ENCODE data around the gene LDB2.

LDB2 gene

DNA sequence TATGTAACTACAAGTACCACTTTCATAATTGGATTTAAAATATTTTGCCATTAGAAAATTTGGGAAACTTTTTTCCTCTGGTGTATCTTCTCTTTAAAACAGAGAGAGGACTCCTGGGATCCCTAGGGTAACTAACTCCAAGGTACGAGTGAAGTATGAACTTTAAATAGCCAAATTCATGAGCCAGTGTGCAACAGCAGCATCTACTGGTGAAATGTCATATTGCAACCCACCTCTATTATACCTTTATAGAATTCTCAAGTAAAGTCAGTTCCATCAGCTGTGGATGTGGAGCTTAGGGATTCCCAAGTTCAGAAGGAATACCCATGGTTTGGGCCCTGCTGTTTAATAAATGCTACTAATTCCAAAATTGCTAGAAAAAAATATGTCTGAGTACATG lies 389.5 kb downstream of the LDB2 start:
- Histone ChIP-seq H3K27me3 (ENCODE audit: control insufficient read depth, insufficient read depth, low read length) (no peaks in the 10 kb centered on the region), H3K4me1 (ENCODE audit: control insufficient read depth, insufficient read depth, low read length) (no peaks in the 10 kb centered on the region), H3K9me3 (ENCODE audit: control insufficient read depth, insufficient read depth, low read length) (peaks cover 9% of the 10 kb centered on the region), H3K36me3 (ENCODE audit: control insufficient read depth, insufficient read depth, low read length) (peaks cover 3% of the 10 kb centered on the region), H3K4me3 (ENCODE audit: low read depth, low read length) (no peak overlapping the region), H3K9ac (ENCODE audit: low read depth, low read length) (no peak overlapping the region)

DNA sequence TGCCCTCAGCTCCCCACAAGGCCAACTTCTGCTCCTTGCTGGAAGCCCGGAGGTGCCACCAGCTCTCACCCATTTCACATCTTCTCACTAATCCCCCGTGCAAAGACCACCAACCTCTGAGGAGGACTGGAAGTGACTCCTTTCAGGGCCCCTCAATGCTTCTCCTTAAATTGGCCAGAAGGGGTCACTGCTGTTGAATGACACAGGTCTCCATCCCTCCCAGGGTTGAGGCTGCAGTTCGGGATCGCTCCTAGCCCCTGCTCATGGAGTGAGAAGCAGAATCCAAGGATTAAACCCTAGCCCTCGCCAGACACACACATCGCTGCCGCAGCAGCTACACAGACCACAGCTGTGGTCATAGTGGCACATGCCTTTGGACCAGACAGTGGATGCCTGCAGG lies 392.7 kb downstream of the LDB2 start:
- Histone ChIP-seq H3K9ac (ENCODE audit: low read depth, low read length) (no peak overlapping the region), H3K4me3 (ENCODE audit: low read depth, low read length) (no peak overlapping the region), H3K36me3 (ENCODE audit: control insufficient read depth, insufficient read depth, low read length) (peaks cover 3% of the 10 kb centered on the region), H3K9me3 (ENCODE audit: control insufficient read depth, insufficient read depth, low read length) (peaks cover 9% of the 10 kb centered on the region), H3K4me1 (ENCODE audit: control insufficient read depth, insufficient read depth, low read length) (no peaks in the 10 kb centered on the region), H3K27me3 (ENCODE audit: control insufficient read depth, insufficient read depth, low read length) (no peaks in the 10 kb centered on the region)

DNA sequence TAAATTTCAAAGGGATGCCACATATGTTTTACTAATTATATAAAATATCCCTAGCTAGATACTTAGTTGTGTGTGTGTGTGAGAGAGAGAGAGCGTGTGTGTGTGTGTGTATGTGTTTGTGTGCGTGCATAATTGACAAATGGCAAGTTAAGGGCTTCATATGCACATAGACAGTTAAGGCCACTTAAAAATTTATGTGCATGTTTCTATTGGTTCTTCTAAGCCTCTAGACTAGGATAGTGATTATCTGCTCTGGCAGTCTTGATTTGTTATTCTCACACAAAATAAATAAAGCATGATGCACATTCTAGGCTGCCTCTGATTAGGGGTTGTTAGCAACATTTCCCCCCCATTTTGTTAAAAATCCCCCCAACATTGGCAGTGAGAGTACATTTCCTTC lies 393.2 kb downstream of the LDB2 start:
- no peaks in the 10 kb centered on the region for H3K4me1 ChIP-seq (ENCODE audit: control insufficient read depth, insufficient read depth, low read length)
- H3K9me3 ChIP-seq (ENCODE audit: control insufficient read depth, insufficient read depth, low read length) = peaks cover 9% of the 10 kb centered on the region
- H3K4me3 ChIP-seq (ENCODE audit: low read depth, low read length) = no peak overlapping the region
- H3K27me3 ChIP-seq (ENCODE audit: control insufficient read depth, insufficient read depth, low read length) = no peaks in the 10 kb centered on the region
- H3K9ac ChIP-seq (ENCODE audit: low read depth, low read length) = no peak overlapping the region
- H3K36me3 ChIP-seq (ENCODE audit: control insufficient read depth, insufficient read depth, low read length) = peaks cover 3% of the 10 kb centered on the region

DNA sequence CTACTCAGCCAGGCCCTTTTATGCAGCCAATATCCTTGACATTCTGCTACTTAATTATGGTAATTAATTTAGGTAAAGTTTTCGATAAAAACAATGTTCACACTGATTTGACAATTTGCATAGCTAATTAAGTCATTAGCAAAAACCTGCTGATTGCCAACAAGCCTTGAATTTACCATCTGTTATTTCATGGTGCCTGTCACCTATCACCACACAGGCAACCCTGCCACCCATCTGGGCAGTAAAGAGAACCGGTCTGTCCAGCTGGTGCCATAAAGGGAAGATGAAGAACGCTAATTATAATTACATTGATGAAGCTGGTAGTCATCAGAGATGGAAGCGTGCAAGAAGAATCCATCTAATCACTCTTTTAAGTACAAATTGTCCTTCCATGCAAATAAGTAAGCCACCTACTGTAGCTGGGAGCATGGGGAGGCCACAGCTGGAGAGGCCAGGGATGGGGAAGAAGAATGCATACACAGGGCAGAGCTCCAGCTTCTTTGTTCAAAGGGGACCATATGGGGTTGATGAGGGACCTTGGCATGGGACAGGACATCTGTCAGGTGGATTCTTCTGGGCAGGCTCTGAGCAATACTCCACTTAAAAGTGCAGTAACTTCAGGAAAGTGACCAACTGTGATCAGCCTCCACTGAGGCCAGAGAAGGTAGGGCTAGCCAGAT lies 394.9 kb downstream of the LDB2 start:
- Histone ChIP-seq H3K9ac (ENCODE audit: low read depth, low read length) (no peak overlapping the region), H3K4me1 (ENCODE audit: control insufficient read depth, insufficient read depth, low read length) (no peaks in the 10 kb centered on the region), H3K27me3 (ENCODE audit: control insufficient read depth, insufficient read depth, low read length) (no peaks in the 10 kb centered on the region), H3K4me3 (ENCODE audit: low read depth, low read length) (no peak overlapping the region), H3K9me3 (ENCODE audit: control insufficient read depth, insufficient read depth, low read length) (no peaks in the 10 kb centered on the region), H3K36me3 (ENCODE audit: control insufficient read depth, insufficient read depth, low read length) (peaks cover 3% of the 10 kb centered on the region)

DNA sequence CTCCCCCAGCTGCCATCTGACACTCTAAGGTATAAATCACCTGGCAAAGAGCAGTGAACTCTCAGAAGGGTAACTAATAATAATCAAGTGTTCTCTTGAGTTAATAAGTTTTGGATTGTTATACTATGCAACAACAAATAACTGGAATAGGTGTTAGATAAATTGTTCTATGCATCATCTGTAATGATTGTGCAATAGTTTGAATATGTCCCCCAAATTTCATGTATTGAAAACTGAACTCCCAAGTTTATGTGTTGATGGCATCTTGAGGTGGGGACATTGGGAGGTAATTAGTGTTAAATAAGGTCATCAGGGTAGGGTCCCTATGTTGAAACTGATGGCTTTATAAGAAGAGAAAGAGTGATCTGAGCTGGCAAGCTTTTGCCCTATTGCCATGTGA lies 399.5 kb downstream of the LDB2 start:
- Histone ChIP-seq H3K27me3 (ENCODE audit: control insufficient read depth, insufficient read depth, low read length) (no peaks in the 10 kb centered on the region), H3K9ac (ENCODE audit: low read depth, low read length) (no peak overlapping the region), H3K4me1 (ENCODE audit: control insufficient read depth, insufficient read depth, low read length) (no peaks in the 10 kb centered on the region), H3K36me3 (ENCODE audit: control insufficient read depth, insufficient read depth, low read length) (no peaks in the 10 kb centered on the region), H3K9me3 (ENCODE audit: control insufficient read depth, insufficient read depth, low read length) (no peaks in the 10 kb centered on the region), H3K4me3 (ENCODE audit: low read depth, low read length) (no peak overlapping the region)

DNA sequence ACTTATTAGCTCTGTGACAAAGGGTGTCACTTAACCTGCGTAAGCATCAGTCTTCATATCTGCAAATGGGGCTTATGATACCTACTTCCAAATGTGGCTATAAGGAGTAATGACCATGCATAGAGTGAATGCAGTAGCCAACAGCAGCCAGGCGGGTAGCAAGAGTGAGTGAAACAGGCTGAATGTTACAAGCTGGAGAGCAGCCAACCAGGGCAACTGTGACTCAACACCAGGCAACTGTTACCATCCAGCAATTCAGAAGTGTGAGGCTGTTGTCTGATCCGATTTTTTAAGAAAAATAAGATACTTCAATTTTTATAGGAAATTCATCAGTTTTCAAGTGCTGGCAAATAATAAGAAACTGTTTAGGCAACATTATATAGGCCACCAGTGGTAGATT lies 401.9 kb downstream of the LDB2 start:
- no peaks in the 10 kb centered on the region for H3K4me1 ChIP-seq (ENCODE audit: control insufficient read depth, insufficient read depth, low read length)
- no peaks in the 10 kb centered on the region for H3K27me3 ChIP-seq (ENCODE audit: control insufficient read depth, insufficient read depth, low read length)
- H3K9ac ChIP-seq (ENCODE audit: low read depth, low read length) = no peak overlapping the region
- H3K4me3 ChIP-seq (ENCODE audit: low read depth, low read length) = no peak overlapping the region
- no peaks in the 10 kb centered on the region for H3K36me3 ChIP-seq (ENCODE audit: control insufficient read depth, insufficient read depth, low read length)
- no peaks in the 10 kb centered on the region for H3K9me3 ChIP-seq (ENCODE audit: control insufficient read depth, insufficient read depth, low read length)

DNA sequence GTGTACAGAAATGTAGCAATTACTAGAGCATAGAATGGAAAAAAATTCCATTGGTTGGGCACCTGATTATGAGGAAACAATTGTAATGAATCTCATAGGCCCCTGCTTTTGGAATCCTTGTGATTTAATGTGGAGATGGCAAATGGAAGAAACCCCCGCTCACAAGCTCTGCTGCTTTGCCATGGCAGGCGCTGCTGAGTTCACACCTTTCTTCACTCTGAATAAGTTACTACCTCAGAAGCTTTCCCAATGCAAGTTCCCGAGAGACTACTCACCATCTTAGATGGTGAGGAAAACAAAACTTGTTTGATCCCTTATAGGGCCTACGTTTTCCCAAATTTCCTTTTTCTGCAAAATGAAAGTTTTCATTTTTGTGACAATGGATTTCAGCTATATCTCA lies 405.6 kb downstream of the LDB2 start:
- Histone ChIP-seq H3K27me3 (ENCODE audit: control insufficient read depth, insufficient read depth, low read length) (no peaks in the 10 kb centered on the region), H3K9me3 (ENCODE audit: control insufficient read depth, insufficient read depth, low read length) (no peaks in the 10 kb centered on the region), H3K4me3 (ENCODE audit: low read depth, low read length) (no peak overlapping the region), H3K4me1 (ENCODE audit: control insufficient read depth, insufficient read depth, low read length) (no peaks in the 10 kb centered on the region), H3K36me3 (ENCODE audit: control insufficient read depth, insufficient read depth, low read length) (no peaks in the 10 kb centered on the region), H3K9ac (ENCODE audit: low read depth, low read length) (no peak overlapping the region)

DNA sequence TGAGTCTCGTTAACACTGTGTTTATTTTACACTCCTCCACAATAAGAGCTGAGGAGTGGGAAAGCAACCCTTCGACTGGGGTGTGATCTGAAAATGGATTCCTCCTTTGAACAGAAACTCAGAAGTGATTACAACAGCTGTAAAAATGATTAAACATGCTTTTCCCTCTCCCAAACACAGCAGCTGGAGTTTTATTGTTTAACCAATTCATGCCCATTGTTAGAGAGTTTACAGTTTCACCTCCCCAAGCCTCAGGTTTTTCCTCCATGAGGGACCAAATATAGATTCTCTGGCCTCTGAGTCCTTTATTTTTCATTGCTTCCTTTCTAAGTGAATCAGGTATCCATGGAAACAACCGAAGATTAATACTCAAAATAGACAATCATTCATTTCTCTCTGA lies 409.2 kb downstream of the LDB2 start:
- H3K9me3 ChIP-seq (ENCODE audit: control insufficient read depth, insufficient read depth, low read length) = no peaks in the 10 kb centered on the region
- H3K9ac ChIP-seq (ENCODE audit: low read depth, low read length) = no peak overlapping the region
- H3K36me3 ChIP-seq (ENCODE audit: control insufficient read depth, insufficient read depth, low read length) = no peaks in the 10 kb centered on the region
- no peak overlapping the region for H3K4me3 ChIP-seq (ENCODE audit: low read depth, low read length)
- H3K4me1 ChIP-seq (ENCODE audit: control insufficient read depth, insufficient read depth, low read length) = no peaks in the 10 kb centered on the region
- H3K27me3 ChIP-seq (ENCODE audit: control insufficient read depth, insufficient read depth, low read length) = no peaks in the 10 kb centered on the region

DNA sequence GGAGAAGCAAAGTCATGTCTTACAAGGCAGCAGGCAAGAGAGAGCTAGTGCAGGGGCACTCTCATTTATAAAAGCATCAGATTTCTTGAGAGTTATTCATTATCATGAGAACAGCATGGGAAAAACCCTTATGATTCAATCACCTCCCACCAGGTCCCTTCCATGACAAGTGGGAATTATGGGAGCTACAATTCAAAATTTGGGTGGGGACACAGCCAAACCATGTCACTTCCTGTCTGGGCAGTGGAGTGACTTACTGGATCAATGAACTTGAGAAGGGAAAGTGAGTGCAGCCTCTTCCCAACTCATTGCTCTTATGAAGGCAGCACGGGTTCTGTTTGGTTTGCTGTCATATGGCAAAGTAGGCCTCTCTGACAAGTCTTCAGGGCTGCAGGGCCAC lies 410.4 kb downstream of the LDB2 start:
- Histone ChIP-seq H3K36me3 (ENCODE audit: control insufficient read depth, insufficient read depth, low read length) (no peaks in the 10 kb centered on the region), H3K9ac (ENCODE audit: low read depth, low read length) (no peak overlapping the region), H3K27me3 (ENCODE audit: control insufficient read depth, insufficient read depth, low read length) (no peaks in the 10 kb centered on the region), H3K4me3 (ENCODE audit: low read depth, low read length) (no peak overlapping the region), H3K4me1 (ENCODE audit: control insufficient read depth, insufficient read depth, low read length) (no peaks in the 10 kb centered on the region), H3K9me3 (ENCODE audit: control insufficient read depth, insufficient read depth, low read length) (no peaks in the 10 kb centered on the region)

DNA sequence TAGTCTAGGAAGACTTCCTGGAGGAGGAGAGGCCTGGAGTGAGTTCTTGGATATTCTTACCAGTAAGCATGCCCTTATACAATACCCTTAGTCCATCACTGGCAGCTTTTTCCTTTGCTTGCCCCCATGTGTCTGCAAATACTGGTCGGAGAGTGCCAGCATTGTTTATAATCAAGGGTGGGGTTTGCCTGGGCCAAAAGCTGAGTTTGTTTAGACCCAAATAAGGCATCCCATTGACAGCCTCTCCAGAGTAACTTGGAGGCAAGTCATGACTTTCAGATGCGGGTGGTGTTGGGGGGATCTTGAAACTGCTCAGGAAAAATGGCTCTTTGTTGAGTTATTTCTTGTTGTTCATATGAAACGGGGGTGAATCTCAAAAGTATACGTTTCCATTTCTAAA lies 413.7 kb downstream of the LDB2 start:
- Histone ChIP-seq H3K36me3 (ENCODE audit: control insufficient read depth, insufficient read depth, low read length) (no peaks in the 10 kb centered on the region), H3K27me3 (ENCODE audit: control insufficient read depth, insufficient read depth, low read length) (no peaks in the 10 kb centered on the region), H3K4me1 (ENCODE audit: control insufficient read depth, insufficient read depth, low read length) (no peaks in the 10 kb centered on the region), H3K4me3 (ENCODE audit: low read depth, low read length) (no peak overlapping the region), H3K9ac (ENCODE audit: low read depth, low read length) (no peak overlapping the region), H3K9me3 (ENCODE audit: control insufficient read depth, insufficient read depth, low read length) (no peaks in the 10 kb centered on the region)

DNA sequence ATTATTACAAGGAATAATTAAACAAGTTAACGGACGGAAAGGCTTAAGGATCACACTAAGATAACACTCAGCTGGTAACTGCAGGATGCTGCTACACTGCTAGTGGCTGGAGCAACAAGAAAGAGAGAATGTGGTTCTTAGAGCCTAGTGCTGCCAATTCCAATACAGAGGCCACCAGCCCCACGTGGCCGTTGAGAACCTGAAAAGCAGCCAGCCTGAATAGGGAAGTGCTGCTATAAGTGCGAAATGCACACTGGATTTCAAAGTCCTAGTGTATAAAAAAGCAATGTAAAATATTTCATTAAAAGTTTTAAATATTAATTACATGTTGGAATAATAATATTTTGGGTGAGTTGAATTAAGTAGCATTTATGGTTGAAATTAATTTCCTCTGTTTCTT lies 414.9 kb downstream of the LDB2 start:
- Histone ChIP-seq H3K9ac (ENCODE audit: low read depth, low read length) (no peak overlapping the region), H3K4me3 (ENCODE audit: low read depth, low read length) (no peak overlapping the region), H3K9me3 (ENCODE audit: control insufficient read depth, insufficient read depth, low read length) (no peaks in the 10 kb centered on the region), H3K27me3 (ENCODE audit: control insufficient read depth, insufficient read depth, low read length) (no peaks in the 10 kb centered on the region), H3K4me1 (ENCODE audit: control insufficient read depth, insufficient read depth, low read length) (no peaks in the 10 kb centered on the region), H3K36me3 (ENCODE audit: control insufficient read depth, insufficient read depth, low read length) (no peaks in the 10 kb centered on the region)

DNA sequence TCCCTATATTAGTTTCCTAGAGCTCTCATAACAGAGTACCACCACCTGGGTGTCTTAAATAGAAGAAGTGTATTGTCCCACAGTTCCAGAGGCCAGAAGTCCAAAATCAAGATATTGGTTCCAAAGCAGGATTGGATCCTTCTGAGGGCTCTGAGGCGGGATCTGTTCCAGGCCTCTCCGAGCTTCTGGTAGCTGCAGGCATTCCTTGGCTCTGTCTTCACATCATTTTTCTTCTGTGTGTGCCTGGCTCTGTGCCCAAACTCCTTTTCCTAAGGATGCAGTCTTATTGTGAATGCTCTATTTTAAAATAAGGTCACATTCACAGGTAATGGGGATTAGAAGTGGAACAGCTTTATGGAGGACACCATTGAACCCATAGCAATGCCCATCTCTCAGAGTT lies 418.4 kb downstream of the LDB2 start:
- no peak overlapping the region for H3K4me3 ChIP-seq (ENCODE audit: low read depth, low read length)
- no peaks in the 10 kb centered on the region for H3K4me1 ChIP-seq (ENCODE audit: control insufficient read depth, insufficient read depth, low read length)
- no peaks in the 10 kb centered on the region for H3K36me3 ChIP-seq (ENCODE audit: control insufficient read depth, insufficient read depth, low read length)
- no peak overlapping the region for H3K9ac ChIP-seq (ENCODE audit: low read depth, low read length)
- no peaks in the 10 kb centered on the region for H3K9me3 ChIP-seq (ENCODE audit: control insufficient read depth, insufficient read depth, low read length)
- H3K27me3 ChIP-seq (ENCODE audit: control insufficient read depth, insufficient read depth, low read length) = no peaks in the 10 kb centered on the region

Measured in iPS-15b (cell line).